ENCODE data around the gene TBC1D10A.

TBC1D10A gene

DNA sequence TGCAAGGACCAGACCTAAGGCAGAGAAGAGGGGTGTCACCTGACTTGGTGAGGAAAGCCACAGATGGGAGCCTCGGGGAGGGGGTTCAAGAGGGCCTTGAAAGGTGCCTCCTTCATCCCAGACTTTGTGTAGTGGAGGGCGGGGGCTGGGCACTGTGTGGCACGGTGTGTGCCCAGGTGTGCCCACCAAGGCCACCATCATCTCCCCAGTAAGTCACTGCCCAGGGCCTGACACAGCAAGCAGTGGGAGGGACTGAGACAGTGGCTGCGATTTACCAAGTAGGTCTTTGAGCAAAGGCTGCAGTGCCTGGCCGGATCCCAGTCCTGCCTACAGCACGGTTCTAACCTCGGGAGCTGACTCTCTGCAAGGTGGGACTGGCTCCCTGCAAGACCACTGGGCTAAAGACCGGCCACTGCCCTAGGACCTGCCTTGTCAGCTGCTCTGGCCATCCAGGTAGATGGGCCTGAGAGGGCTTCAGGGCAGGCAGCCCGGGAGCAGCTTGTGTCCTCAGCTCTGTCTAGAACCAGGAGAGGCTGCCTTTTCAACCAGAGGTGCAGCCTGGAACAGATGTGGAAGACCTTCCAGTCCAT lies 61.5 kb downstream of the TBC1D10A start:
- DNase-seq: no peak

DNA sequence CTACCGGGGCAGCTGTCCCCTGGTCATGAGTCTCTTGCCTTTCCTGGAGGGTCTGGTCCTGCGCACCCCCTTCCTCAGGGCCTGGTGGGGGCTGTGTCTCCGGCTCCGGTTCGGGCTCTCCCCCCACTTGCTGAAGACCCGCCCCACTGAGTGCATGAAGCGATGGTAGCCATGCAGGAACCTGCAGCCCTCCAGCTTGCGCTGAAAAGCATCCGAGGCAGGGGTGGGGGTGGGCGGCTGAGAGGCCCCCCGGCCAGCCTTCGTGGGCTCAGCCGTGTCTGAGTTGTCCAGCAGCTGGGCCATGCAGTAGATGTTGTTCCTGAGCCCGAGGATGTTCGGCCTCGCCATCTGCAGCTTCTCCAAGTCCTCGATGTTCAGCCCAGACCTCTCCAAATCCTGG lies 62.9 kb downstream of the TBC1D10A start:
- no peak for DNase-seq

DNA sequence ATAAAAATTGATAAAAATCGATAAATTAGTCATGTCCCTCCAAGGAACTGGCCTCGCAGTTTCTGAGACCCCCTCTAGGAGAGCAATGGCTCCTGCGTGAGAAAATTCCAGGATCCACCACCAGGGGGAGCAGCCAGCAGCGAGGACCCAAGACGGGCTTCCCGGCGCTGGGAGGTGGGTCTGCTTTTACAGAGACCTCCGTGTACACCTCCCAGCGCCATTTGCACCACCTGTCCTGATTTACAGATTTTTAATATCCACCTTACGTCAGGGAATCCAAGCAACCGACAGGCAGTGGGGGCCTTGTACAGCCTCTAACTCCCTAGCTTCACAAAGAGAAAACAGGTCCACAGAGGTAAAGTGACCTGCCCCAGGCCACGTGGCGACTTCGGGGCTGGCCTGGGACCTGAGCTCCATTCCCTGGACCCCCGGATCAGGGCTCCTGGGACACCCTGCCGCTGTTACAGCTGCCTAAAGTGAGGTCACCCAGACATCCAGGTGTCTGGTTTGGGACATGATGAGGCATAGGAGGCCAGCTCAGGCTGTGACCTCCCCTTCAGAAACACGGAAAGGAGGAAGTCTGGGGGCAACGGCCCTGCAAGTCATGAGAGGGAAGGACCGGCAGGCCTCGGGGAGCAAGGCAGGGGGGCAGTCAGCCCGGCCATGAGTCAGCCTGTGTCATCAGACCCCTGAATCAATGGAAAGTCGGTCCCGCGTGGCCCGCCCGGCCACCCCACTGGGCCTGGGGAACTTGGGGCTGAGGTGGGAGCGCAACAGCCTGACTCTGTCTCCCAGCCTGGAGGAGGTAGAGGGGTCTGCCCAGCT lies 63.6 kb downstream of the TBC1D10A start:
- DNase-seq: peak; percentile 66

DNA sequence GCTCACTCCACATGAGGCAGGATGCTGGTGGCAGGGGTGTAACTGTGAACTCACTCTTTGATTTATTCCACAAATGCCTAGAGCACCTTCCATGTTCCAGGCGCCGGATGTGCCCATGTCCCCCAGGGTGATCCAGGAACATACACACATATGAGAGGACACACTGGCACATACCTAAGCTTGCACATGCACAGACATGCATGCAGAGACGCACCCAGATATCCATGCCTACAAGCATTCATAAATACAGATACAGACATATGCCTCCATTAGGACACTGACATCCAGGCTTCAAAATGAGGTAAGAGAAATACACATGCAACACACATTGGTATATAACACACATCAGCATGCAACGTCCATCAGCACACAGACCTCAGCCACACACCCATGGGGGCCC lies 64.6 kb downstream of the TBC1D10A start:
- DNase-seq: no peak

DNA sequence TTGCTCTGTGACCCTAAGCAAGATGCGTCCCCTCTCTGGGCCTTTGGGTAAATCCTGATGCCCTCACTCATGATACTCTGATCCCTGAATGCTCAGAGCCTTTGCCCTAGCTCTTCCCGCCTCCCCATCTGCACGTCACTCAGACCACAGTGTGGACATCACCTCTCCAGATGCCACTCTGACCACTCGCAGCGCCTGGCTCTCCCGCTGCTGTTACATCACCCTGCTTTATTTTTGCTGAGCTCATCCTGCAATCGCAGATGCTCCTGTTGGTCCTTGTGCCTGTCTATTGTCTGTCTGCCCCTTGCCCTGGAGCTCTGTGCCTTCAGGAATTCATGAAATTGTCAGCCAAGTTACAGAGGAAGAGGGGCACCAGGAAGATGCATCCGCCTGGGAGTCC lies 65.6 kb downstream of the TBC1D10A start:
- DNase-seq: no peak

DNA sequence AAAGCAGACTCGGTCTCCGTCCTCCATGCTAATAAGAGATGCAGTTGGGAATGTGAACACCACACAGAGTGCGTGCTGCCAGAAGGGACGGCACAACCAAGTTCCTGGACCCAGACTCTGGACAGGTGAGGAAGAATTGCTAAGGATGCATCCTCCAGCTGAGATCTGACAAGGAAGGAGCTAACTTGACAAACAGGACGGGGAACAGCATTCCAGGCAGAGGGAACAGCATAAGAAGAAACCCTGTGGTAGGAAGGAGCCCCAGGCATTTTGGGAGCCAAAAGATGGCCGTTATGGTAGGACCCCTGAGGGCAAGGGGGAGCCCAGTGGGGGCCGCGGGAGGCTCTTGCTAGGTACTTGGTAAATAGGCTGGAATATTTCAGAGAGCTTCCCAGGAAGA lies 66.1 kb downstream of the TBC1D10A start:
- no peak for DNase-seq

DNA sequence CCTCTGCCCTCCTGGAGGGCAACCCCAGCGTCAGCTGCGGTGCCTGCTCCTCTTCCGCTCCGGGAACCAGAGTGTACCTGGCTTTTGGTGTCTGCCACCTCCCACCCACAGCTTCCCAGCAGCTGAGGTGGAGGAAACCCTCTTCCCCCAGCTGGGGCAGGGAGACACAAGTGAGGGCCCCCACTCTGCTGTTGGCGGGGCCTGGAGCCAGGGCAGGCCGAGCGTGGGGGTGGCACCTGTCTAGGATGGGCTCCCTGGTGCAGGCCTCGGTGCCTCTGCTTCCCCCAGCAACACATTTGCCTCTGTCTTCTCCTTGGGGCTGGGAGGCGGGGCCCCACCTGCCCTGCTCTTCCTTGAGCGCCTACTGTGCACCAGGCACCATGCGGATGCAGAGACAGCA lies 66.5 kb downstream of the TBC1D10A start:
- DNase-seq: no peak

DNA sequence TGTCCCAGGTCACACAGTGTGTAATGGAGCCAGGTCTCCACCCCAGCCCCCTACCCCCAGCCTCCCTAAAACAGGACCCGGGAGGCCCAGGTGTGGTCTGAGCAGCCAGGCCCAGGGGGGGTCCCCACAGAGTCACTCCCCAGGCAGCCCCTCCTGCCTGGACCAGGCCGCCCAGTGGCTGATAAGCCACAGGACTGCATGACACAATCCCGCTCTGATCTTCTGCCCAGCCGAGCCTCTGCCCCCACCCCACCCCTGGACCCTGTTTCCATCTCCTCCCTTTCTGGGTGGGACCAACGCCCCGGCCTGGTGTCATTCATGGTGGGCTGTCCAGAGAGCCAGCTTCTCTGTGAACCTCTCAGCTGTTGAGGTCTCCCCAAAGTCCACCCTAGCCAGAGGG lies 72.4 kb downstream of the TBC1D10A start:
- no peak for DNase-seq

DNA sequence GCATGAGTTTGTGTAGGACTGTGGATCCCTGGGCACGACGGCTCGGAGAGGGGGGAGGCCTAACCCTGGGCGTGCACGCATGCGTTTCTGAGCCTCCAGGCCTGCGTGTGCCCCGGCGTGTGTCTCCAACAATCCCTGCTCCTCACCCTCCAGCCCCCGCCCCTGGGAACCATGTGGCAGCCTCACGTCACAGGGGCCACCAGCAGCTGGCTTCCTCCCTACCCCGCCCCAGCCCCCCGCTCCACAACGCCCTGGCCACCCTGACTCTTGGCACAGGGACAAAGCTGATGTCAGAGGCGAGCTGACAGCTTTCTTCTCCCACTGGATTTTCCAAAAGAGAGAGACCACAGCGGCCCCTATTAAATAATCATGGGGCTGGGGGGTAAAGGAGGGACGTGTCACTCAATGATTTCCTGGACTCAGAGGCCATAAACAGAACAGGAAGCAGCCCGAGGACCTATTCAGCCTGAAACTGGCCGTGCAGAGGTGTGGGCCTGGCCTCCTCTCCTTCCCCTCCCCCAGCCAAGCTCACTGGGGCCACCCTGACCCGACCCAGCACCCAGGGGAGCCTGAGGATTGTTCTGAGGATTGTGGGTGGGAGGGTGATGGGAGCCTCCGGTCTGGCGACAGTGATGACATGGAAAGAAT lies 73.4 kb downstream of the TBC1D10A start:
- DNase-seq: no peak

DNA sequence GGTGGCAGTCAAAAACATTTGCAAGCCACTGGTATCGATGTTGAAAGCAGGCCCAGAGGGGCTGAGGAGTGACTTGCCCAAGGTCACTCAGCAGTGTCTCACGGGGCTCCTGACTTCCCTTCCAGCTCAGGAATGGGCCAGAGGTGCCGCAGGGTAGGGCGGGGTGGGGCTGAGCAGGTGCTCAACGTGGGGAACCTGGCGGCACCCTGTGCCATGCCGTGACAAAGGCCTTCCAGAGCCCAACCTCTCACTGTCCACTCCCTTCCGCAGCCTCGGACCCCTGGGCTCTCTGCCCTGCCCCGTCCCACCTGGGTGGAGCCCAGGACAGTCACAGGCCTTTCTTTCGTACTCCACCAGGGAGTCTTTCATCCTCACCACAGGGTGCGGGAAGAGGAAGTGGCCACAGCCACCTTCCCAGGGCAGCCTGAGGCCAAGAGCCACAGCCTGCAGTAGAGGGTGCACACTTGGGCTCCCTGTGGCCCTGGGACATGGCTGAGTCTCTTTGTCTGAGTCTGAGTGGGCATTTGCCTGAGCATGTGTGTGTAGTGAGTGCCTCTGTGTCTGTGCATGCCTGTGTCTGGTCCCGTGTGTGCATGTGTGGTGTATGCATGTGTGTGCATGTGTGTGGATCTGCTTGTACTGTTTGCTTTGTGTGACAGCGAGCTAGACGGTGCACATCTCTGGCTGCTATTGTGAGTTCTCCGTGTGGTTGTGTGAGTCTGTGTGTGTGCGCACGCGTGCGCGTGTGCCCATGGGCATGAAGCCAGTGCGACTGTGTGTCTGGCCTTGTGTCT lies 74.1 kb downstream of the TBC1D10A start:
- no peak for DNase-seq

DNA sequence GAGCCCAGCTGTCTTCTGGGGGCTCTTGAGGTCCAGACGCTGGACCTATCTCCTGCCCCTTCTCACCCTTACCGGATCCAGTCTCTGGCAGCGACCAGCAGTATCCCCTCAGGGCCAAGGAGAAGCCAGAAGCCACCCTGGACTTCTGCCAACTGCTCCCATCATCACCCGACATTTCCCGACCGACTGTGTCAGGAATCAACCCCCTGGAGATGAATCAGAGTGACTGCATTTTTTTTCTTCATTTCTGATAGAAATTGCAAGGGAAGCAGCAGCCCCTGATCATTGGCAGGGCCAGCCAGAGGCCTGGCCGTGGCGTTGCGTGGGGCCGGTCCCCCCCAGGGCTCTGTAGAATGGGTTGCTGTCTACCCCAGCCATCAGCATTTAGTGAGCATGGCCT lies 75.0 kb downstream of the TBC1D10A start:
- DNase-seq: peak; percentile 9

DNA sequence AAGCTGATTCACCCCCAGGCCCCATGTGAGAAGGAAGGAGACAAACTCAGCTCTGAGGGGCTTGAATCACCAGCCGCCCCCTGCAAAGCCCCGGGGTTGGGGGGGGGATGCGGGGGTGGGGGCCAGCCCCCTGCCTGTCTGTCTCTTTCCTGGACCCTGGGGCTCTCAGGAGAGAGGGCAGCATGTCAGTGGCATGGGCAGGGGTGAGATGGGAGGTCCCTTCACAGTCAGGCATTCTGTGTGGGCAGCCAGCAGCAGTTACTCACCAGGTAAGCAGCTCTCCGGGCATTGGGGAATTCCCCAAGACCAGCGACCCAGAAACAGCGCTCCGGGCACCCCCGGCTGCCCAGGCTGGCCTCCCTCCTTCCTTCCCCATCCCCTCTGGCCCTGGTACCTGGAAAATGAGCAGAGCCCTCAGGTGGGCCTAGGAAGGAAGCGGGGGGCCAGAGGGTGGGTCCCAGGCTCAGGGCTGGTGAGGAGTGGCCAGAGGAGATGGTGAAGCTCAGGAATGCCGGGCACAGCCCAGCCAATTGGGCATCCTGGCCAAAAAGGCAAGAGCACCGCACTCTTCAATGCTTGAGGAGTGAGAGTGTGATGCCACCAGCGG lies 76.0 kb downstream of the TBC1D10A start:
- no peak for DNase-seq

DNA sequence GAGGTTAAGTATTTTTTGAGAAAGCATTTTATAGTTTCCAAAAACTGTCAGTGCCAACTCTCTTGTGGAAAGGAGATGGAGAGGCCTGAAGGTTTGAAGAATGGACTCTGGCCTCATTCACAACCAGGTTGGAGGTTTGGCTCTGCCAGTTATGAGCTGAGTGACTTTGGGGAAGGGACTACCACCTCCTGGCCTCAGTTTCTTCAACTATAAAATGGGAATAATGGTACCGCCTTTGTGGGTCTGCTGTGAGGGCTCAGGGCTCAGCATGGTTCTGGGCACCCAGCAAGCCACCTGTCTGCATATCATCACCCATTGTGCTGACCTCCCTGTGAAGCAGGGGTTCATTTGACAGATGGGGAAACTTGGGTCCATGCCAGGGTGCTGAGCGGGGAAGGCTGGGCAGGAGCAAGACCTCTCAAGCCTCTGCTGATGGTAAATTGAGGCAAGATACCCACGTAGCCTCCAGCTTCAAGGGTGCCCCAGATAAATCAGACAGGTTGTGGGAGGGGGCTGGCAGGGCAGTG lies 76.6 kb downstream of the TBC1D10A start:
- no peak for DNase-seq

DNA sequence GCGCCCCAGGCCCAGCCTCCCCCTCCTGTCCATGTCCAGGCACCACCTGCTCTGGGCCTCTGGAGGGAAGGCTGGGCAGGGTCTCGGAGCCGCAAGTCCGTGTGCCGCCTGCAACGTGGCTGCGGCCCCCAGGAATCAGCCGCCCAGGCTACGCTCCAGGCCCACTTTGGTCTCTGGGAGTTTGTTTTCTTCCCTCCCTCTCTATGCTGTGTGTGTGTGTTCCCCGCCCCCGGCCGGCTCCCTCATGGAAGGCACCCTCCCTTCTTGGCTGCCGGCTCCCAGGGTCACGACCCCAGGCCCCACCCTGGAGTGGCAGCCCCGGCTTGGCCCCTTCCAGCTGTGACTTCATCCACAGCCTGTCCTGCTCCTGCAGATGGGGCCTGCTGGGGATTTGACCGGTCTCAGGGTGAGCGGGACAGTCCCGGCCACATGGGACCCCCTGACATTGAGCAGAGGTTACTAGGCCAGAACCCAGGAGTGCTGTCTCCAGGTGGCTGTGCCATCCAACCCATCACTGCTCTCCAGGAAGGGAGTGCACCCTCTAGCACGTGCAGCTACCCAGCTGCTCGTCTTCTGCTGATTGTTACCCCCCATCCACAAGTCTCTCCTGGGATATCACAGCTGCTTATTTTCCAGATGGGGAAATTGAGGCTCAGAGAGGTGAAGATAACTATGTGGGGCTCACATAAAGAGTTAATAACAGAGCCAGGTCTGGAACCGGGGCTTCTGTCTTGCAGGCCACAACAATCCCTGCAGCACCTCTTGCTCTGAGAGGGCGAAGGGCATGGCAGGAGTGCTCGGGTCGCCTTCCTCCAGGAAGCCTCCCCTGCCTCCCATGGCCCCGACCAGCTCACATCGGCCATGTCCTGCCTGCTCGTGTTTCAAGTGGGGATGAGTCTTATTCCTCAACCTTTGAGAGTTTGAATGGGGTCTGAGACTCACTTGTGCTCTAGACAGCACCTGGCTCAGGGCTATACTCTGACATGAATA lies 77.4 kb downstream of the TBC1D10A start:
- DNase-seq: no peak

DNA sequence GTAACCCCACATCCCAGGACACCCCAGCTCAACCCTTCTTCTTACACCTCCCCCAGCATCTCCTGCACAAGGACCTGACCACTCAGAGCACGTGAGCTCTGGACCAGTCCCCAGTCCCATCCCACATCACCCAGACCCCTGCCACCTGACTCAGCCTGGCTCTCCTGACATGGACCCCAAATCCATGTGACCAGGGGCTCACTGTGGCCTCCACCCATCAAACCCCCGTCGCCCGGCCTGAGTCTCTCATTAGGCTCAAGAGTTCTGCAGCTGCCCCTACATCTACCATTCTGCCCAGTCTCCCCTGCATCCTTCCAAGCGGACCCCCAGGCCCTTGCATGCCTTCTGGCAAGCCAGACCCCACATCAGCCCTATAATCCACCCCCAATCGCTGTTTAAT lies 78.3 kb downstream of the TBC1D10A start:
- DNase-seq: no peak

DNA sequence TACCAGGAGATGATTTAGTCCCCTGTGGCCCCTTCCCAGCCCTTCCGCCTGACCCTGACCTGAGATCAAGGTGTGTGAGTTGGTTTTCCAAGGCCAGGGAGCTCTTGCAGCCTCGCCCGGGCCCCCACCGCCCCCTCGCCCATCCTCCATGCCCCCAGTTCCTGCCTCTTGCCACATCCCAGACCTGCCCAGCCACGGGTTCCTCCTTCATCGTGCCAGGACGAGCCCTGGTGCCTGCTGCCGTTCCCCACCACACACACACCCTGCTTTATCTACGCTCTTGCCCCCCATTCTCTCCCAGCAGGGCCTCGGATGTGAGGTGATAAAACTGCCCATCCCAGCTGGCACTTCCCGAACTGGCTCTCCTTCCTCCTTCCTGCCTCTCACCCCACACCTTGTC lies 78.8 kb downstream of the TBC1D10A start:
- DNase-seq: no peak

DNA sequence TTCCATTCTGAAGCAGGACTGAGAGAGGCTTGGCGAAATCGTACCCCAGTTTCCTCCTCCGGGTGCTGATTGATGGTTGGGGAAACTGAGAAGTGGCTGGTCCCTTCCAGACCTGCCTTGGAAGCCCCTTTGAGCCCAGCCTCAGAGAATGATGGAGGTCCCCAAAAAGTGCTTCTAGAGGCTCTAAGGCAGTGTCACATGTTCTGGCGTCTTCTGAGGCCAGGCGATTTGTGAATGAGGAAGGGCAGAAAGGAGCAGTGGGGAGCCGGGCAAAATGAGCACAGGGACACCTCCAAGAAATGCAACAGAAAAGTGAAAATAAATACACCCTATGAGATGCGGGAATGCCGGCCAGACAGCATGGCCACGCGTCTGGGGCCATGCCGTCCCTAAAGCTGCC lies 79.2 kb downstream of the TBC1D10A start:
- DNase-seq: no peak

DNA sequence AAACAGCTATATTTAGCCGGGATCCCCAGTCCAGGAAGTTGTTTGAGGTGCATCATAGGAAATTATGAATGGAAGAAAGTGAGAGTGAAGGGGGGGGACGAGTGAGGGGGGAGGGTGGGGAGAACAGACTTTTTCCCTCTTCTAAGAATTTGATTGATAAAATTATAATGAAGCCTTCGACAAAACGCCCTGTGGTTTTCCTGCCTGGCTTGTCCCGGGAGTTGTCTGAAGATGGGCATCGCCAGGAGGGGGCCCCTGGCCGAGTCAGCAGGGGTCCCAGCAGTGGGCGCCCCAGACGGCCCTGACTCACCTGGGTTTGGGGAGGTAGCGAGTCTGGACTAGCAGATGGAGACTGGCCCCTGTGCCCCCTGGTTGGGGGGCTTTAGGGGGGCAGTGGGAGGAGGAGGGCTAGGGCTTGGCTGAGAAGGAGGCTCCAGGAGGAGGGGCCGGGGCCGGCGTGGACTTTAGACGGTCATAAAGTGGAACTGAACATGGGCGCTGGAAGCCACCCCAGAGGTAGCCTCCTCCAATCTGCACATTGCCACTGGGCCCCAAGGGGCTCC lies 79.8 kb downstream of the TBC1D10A start:
- DNase-seq: no peak

DNA sequence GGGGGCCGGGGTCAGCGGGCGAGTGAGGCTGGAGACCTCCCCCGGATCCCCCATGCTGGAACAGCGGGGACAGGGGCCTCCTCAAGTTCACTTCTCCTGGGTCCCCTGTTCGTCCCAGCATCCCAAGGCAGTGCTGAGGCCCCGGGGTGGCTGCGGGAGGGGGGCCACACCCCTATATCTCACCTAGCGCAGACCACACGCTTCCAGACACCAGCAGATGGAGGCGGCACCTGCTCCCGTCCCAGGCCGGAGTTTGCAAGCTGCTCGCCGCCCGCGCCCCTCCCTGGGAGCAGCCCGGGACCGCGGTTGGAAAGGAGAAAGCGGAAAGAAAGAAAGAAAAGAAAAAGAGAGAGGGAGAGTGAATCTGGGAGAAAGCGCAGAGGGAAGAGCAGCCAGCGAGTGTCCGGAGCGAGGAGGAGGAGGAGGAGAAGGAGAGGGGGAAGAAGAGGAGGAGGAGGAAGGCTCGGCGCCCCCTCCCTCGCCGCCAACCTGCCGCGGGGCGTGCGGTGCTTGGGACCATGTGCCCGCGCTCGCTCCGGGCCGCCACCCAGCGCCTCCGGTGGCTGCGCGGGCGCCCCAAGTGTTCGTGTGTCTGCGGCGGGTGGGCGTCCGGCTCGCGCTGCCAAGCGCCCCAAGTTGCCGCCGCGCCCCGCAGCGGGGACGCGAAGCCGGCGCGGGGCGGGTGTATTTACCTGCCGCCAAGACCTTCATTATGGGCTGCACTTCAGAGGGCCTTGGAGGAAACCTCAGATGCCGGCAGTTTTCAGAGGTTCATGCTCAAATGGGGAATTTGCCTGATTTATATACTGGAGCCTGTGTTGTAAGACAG lies 80.5 kb downstream of the TBC1D10A start, which contains the start of gene LIF:
Gene LIF (minus strand): TSS at position 775 of the 829 bp plus-strand sequence. CDS start 64 bp downstream, at position 711.
- no peak for DNase-seq
